ENCODE data around the gene PECR. TPM values are rescaled to one million over a fixed set of nuclear protein-coding genes. Genes with fewer than 3 reads are reported as not detected.

Gene PECR
- total RNA-seq, 6 experiments from 2014 or later, result 43.4 to 115 (median 80.3) TPM

- H3K4me1 ChIP-seq, result peaks cover 0 to 19% (median 4%) of the 10 kb centered on the region in 4 donors
- ATAC-seq (no peak), DNase-seq (no peak)
- TF ChIP-seq CTCF (IDR thresholded peaks at IDR 0.05), result no peak
- no peak for TF ChIP-seq POLR2A (IDR thresholded peaks at IDR 0.05)
- H3K4me3 ChIP-seq, result no peak overlapping the region
- H3K27ac ChIP-seq, result no peak overlapping the region
- H3K36me3 ChIP-seq, result peaks cover 0 to 53% (median 20%) of the 10 kb centered on the region in 4 donors
- no peaks in the 10 kb centered on the region for H3K9me3 ChIP-seq
- intact Hi-C loops (cut with DNase I), result no loop called here
- 100% methylated on average over 2 of the region's 2 CpGs for WGBS (ENCODE audit: insufficient coverage, low coverage, low lambda C conversion rate, missing lambda C conversion rate)
- no peaks in the 10 kb centered on the region for H3K27me3 ChIP-seq
Observed at GRCh38 chr2:216052420-216052819, 29.2 kb downstream of the PECR start.

GRCh38 chr2:216051350-216051749 is 30.3 kb downstream of the PECR start:
- Histone ChIP-seq H3K4me1 (peaks cover 0 to 10% (median 0%) of the 10 kb centered on the region in 4 donors), H3K27me3 (no peaks in the 10 kb centered on the region), H3K9me3 (no peaks in the 10 kb centered on the region), H3K36me3 (peaks cover 0 to 63% (median 24%) of the 10 kb centered on the region in 4 donors), H3K4me3 (no peak overlapping the region), H3K27ac (no peak overlapping the region)
- TF ChIP-seq POLR2A (IDR thresholded peaks at IDR 0.05) (no peak), CTCF (IDR thresholded peaks at IDR 0.05) (no peak)
- ATAC-seq, result no peak
- intact Hi-C loops (cut with DNase I), result no loop called here
- 79% methylated on average over 3 of the region's 3 CpGs for WGBS (ENCODE audit: insufficient coverage, low coverage, low lambda C conversion rate, missing lambda C conversion rate)
- DNase-seq, result no peak

GRCh38 chr2:216049452-216049851 is 32.2 kb downstream of the PECR start:
- WGBS (ENCODE audit: insufficient coverage, low coverage, low lambda C conversion rate, missing lambda C conversion rate), result 97% methylated on average over 2 of the region's 2 CpGs
- DNase-seq (no peak), ATAC-seq (no peak)
- no peak for TF ChIP-seq POLR2A (IDR thresholded peaks at IDR 0.05)
- TF ChIP-seq CTCF (IDR thresholded peaks at IDR 0.05), result no peak
- H3K4me3 ChIP-seq, result no peak overlapping the region
- H3K9me3 ChIP-seq, result no peaks in the 10 kb centered on the region
- peaks cover 0 to 10% (median 0%) of the 10 kb centered on the region in 4 donors for H3K4me1 ChIP-seq
- H3K27ac ChIP-seq, result no peak overlapping the region
- H3K27me3 ChIP-seq, result no peaks in the 10 kb centered on the region
- peaks cover 0 to 73% (median 27%) of the 10 kb centered on the region in 4 donors for H3K36me3 ChIP-seq
- intact Hi-C loops (cut with DNase I), result no loop called here

- no peak for ATAC-seq
- no peaks in the 10 kb centered on the region for H3K9me3 ChIP-seq
- DNase-seq, result no peak
- no peak overlapping the region for H3K4me3 ChIP-seq
- H3K27ac ChIP-seq, result no peak overlapping the region
- TF ChIP-seq CTCF (IDR thresholded peaks at IDR 0.05) (no peak), POLR2A (IDR thresholded peaks at IDR 0.05) (no peak)
- intact Hi-C loops (cut with DNase I), result no loop called here
- H3K27me3 ChIP-seq, result no peaks in the 10 kb centered on the region
- H3K4me1 ChIP-seq, result no peaks in the 10 kb centered on the region
- 92% methylated on average over 2 of the region's 2 CpGs for WGBS (ENCODE audit: insufficient coverage, low coverage, low lambda C conversion rate, missing lambda C conversion rate)
- peaks cover 0 to 91% (median 34%) of the 10 kb centered on the region in 4 donors for H3K36me3 ChIP-seq
Observed at GRCh38 chr2:216047397-216047796, 34.2 kb downstream of the PECR start.

Data from right lobe of liver (tissue), 6 donors.